ENCODE data around the gene G6PC3. TPM values are rescaled to one million over a fixed set of nuclear protein-coding genes. Genes with fewer than 3 reads are reported as not detected.
"Not testable (repeated sequence)": the region's sequence is repeated elsewhere in the genome, so short reads cannot be mapped to it uniquely, and the experiment has no call there.

The G6PC3 gene
- 81.4 and 84.1 TPM in 2 replicates for total RNA-seq (2014; rRNA removed; shearing (Covaris generic))
- polyA plus RNA-seq (2015; cell fraction: cytosol; rRNA removed), result 256 and 299 TPM in 2 replicates
- 70.1 and 97.3 TPM in 2 replicates for polyA plus RNA-seq (2015; cell fraction: nucleus; rRNA removed)

- in situ Hi-C loops (cut with HindIII; ENCODE audit: low pct_unique_long_range_greater_than_20kb, low sequenced_read_pairs), result no loop called here
- DNase-seq (ENCODE audit: low read depth, low spot score), result peak; percentile 99
Observed at GRCh38 chr17:44070455-44071197, at the start of gene G6PC3. Gene G6PC3, plus strand, starts transcription at chr17:44070735. Its CDS starts 231 bp downstream, at chr17:44070966.

DNA sequence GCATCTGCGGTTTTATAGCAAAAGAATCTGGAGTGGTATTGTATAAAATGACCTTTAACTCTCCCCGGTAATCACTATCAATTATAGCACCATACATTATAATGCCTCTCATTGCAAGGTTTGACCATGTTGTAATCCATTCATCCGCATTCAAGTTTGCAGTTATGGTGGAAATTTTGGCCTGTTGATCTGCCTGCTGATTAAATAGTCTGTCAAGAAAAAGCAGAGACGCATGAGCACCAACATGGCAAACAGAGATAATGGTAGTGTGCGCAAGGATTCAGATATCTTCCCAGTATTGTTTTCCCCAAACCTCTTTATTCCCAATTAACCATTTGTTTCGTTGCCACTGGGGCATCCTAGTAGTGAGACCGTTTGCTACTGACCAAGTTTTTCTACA is 49.3 kb upstream of the G6PC3 start:
- in situ Hi-C loops (cut with HindIII; ENCODE audit: low pct_unique_long_range_greater_than_20kb, low sequenced_read_pairs); DNase-seq (ENCODE audit: low read depth, low spot score): not testable (repeated sequence)

DNA sequence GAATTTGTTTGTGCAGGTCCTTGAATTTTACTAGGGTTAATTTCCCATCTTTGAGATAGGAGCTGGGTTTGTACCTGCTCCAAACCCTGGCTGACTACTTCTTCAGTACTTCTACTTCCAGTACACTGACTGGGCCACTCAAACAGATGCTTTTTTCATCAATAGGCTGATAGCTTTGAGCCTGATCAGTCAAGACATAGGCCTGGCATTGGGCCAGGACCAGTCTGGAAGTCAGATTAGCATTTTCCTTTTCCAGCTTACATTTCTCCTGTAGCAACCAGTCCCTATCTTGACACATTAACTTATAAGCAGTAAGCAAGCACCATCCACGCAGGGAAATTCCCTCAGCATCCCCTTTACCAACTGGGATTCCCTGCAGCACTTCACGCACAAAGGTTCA is 48.3 kb upstream of the G6PC3 start:
- no peak for DNase-seq (ENCODE audit: low read depth, low spot score)

DNA sequence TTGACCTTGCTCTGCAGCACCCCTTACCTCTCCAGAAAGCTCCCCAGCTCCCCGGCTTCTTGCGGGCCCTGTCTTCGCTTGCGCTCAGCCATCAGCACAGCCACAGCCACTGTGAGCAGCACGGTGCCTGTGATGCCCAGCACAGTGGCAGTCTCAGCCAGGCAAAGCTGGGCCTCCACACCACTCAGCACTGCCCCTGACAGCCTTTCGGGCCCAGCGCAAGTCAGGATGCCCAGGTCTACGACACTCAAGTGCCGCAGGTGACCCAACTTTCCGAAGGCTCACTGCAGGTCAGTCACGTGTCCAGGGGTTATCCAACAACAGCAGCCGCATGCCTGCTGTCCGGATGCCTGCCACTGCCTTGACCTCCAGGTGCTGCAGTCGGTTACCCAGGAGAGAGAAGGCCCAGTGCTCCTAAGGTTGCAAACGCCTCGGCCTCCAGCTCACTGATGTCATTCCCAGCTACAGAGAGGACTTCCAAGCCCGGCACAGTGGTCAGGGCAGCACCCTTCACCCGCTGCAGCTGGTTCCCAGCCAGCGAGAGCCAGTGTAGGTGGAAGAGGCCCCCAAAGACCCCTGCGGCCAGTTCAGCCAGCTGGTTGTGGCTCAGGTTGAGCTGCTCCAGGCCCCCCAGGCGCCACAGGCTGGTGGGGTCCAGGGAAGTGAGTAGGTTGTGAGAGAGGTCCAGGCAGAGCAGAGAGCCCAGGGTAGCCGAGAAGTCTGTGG is 46.8 kb upstream of the G6PC3 start:
- in situ Hi-C loops (cut with HindIII; ENCODE audit: low pct_unique_long_range_greater_than_20kb, low sequenced_read_pairs), result no loop called here
- DNase-seq (ENCODE audit: low read depth, low spot score), result no peak

More for the DNA sequence above, 48.3 kb upstream of the G6PC3 start:
- in situ Hi-C loops (cut with HindIII; ENCODE audit: low pct_unique_long_range_greater_than_20kb, low sequenced_read_pairs), result no loop called here

DNA sequence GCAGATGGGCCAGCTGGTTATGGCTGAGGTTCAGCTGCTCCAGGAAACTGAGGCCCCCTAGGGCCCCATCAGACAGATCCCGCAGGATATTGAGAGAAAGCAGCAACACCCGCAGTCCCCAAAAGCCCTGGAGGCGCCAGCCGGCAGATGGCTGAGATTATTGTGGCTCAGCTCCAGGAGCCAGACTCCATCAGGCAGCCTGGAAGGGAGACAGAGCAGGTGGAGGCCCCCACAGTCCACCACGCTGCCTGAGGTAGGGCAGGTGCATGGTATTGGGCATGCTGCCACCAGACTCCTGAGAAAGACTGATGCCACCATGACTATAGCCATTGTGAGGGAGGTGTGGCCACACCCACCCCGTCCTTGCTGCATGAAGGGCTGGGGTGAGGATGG is 46.3 kb upstream of the G6PC3 start:
- in situ Hi-C loops (cut with HindIII; ENCODE audit: low pct_unique_long_range_greater_than_20kb, low sequenced_read_pairs), result no loop called here
- no peak for DNase-seq (ENCODE audit: low read depth, low spot score)

DNA sequence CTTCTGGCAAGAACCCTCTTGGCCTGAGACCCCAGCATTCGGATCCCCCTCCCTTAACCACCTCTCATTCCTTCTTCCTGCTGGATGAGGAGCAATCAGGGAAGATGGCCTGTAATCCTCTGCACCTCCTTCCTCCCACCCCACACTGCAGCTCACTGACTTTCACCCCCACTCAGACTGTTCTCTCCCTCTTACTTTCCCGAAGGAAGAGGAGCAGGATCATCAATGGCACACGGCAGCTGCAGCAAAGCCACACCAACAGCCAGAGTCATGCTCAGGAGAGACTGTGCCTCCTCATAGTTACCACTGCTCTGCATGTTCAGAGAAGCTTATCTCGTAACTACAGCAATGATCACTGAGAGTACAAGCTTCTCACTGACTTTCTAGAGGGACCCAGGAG is 45.7 kb upstream of the G6PC3 start:
- in situ Hi-C loops (cut with HindIII; ENCODE audit: low pct_unique_long_range_greater_than_20kb, low sequenced_read_pairs), result no loop called here

DNA sequence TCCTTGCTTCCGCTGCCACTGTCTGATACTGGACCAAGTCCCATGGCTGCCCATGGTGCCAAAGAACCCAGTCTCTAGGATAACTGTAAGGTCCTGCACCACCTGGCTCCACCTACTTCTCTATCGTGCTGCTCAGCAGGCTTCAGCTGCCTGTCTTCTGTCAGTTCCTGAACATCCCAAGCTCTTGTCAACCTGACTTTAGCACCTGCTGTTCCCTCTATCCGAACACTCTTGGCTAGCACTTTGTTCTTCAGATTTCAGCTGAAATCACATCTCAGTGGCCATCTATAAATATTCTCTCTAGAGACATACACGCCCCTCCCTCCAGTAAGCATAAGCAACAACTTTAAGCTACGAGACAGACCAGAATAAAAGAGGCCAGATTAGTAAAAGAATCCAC is 40.8 kb upstream of the G6PC3 start:
- no peak for DNase-seq (ENCODE audit: low read depth, low spot score)
- in situ Hi-C loops (cut with HindIII; ENCODE audit: low pct_unique_long_range_greater_than_20kb, low sequenced_read_pairs), result no loop called here

More for the DNA sequence above, 45.7 kb upstream of the G6PC3 start:
- no peak for DNase-seq (ENCODE audit: low read depth, low spot score)

GRCh38 chr17:44030482-44030881 is 40.1 kb upstream of the G6PC3 start:
- no peak for DNase-seq (ENCODE audit: low read depth, low spot score)
- in situ Hi-C loops (cut with HindIII; ENCODE audit: low pct_unique_long_range_greater_than_20kb, low sequenced_read_pairs), result no loop called here

DNA sequence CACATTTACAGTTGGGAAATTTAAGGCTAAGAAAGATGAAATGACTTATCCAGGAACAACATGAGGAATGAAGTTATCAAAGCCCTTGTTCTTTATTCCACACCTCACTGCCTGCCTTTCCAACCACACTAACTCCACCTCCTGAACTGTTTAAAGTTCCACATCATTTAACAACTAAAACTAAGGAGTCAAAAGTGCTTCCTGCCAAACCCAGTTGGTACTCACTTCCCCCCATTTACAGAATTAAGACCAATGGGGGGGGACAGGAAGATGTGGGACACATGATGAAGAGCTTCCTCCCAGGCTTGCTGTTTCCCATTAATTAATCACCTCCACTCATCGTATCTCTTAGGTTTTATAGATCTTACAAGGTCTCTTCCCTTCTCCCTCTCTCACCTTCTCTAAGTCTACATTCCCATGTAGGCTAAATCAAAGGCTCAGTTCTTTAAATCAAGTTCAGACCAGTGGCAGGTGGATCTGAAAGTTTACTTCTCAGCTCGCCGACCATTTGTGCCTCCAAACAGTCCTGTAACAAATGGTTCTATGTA is 36.6 kb upstream of the G6PC3 start:
- in situ Hi-C loops (cut with HindIII; ENCODE audit: low pct_unique_long_range_greater_than_20kb, low sequenced_read_pairs), result no loop called here
- no peak for DNase-seq (ENCODE audit: low read depth, low spot score)

- DNase-seq (ENCODE audit: low read depth, low spot score); in situ Hi-C loops (cut with HindIII; ENCODE audit: low pct_unique_long_range_greater_than_20kb, low sequenced_read_pairs): not testable (repeated sequence)
Observed at GRCh38 chr17:44034688-44035087, 35.8 kb upstream of the G6PC3 start.

GRCh38 chr17:44037471-44037870 is 33.1 kb upstream of the G6PC3 start:
- in situ Hi-C loops (cut with HindIII; ENCODE audit: low pct_unique_long_range_greater_than_20kb, low sequenced_read_pairs), result no loop called here
- no peak for DNase-seq (ENCODE audit: low read depth, low spot score)

DNA sequence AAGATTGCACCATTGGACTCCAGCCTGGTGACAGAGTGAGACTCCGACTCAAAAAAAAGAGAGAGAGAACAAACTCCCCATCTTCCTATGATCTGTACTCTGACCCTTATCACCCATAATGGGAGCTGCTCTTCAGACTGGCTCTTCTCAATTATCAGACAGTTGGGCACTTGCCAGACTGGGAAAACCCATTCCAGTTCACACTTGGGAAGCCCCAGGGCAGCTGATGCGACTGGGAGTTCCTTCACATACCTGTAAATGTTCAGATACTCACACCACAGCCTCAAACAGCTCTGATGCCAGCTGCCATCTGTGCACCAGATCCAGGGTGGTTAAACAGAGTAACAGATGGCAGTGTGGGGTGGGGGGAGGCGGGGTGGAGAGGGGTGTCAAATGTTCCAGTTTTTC is 31.9 kb upstream of the G6PC3 start:
- in situ Hi-C loops (cut with HindIII; ENCODE audit: low pct_unique_long_range_greater_than_20kb, low sequenced_read_pairs), result no loop called here
- DNase-seq (ENCODE audit: low read depth, low spot score), result no peak

DNA sequence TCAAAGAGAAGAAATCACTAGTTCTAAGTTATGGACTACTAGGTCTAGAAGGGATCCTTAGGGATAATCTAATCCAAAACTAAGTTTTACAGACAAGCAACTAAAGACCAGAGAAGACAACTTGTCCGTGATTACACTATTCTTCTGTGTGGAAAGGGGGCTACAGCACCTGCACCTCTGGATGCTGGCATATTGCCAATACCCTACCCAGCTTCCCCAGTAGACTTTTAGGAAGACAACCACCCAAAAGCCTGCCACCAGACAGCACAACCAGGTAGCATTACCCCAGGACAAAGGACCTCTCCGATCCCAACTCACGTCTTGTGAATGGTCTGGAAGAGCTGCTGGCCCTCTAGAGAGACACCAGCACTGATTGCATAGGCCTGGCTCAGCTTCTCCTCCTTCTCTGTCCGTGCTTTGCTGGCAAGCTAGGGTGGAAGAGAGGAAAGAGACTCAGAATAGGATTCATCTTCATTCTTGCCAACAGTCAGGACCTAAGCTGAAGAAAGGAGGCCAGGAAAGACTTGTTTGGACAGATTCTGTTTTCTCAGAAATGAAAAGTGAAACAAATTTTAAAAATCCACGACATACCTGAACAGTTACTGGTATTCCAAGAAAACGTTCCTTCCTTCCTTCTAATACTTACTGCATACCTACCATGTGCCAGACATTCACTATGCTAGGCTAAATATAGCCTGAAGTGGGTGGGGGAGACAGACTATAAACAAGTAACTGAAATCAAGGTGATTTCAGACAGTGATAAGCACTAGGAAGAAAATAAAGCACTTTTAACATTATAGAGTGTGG is 30.5 kb upstream of the G6PC3 start:
- in situ Hi-C loops (cut with HindIII; ENCODE audit: low pct_unique_long_range_greater_than_20kb, low sequenced_read_pairs), result no loop called here
- DNase-seq (ENCODE audit: low read depth, low spot score), result no peak

DNA sequence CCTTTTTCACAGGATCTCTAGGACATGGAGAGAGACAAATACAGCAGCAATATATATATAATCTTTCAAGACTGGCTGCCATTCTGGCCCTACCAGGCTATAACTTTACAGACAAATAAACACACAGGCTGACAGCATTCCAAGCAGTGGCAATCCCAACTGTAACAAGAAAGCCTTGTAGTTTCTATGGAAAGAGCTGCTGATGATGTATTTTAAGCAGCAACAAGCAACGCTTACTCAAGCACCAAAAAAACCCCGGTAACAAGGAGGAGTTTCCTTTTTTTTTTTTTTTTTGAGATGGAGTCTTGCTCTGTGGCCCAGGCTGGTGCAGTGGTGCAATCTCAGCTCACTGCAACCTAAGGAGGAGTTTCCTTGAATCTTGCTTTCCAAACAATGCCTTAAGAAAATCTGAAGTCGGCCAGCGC is 27.3 kb upstream of the G6PC3 start:
- in situ Hi-C loops (cut with HindIII; ENCODE audit: low pct_unique_long_range_greater_than_20kb, low sequenced_read_pairs), result no loop called here

GRCh38 chr17:44044071-44044470 is 26.5 kb upstream of the G6PC3 start:
- no peak for DNase-seq (ENCODE audit: low read depth, low spot score)
- in situ Hi-C loops (cut with HindIII; ENCODE audit: low pct_unique_long_range_greater_than_20kb, low sequenced_read_pairs), result no loop called here

More for the DNA sequence above, 27.3 kb upstream of the G6PC3 start:
- no peak for DNase-seq (ENCODE audit: low read depth, low spot score)

DNA sequence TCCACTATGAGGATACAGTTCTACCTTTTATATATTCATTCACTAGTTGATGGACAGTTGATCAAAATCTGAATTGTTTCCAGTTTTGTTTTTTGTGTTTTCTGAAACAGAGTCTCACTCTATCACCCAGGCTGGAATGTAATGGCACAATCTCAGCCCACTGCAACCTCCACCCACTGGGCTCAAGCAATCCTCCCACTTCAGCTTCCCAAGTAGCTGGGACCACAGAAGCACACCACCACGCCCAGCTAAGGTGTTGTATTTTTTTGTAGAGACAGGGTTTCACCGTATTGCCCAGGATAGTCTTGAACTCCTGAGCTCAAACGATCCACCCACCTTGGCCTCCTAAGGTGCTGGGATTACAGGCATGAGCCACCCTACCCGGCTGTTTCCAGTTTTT is 25.0 kb upstream of the G6PC3 start:
- DNase-seq (ENCODE audit: low read depth, low spot score), result no peak
- in situ Hi-C loops (cut with HindIII; ENCODE audit: low pct_unique_long_range_greater_than_20kb, low sequenced_read_pairs), result no loop called here

DNA sequence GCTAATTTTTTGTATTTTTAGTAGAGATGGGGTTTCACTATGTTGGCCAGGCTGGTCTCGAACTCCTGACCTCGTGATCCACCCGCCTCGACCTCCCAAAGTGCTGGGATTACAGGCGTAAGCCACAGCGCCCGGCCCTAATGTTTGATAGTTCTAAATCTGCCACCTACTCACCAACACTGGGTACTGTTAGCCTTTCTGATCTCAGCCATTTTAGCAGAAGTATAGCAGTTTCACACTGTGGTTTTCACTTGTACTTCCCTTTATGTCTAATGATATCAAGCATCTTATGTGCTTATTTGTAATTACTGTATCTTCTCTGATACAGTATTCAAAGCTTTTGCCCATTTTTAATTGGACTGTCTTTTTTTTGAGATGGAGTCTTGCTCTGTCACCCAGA is 23.6 kb upstream of the G6PC3 start:
- in situ Hi-C loops (cut with HindIII; ENCODE audit: low pct_unique_long_range_greater_than_20kb, low sequenced_read_pairs); DNase-seq (ENCODE audit: low read depth, low spot score): not testable (repeated sequence)
